Mammary epithelial cell (primary cell): ENCODE results near the gene ADARB2.
"Not testable (repeated sequence)": the region's sequence is repeated elsewhere in the genome, so short reads cannot be mapped to it uniquely, and the experiment has no call there.

Source experiments
- CTCF ChIP-seq, 2 donors: IDR thresholded peaks in 1 of 2; conservative IDR thresholded peaks in 1 of 2; 2 replicates each; pipeline ENCODE4 v1.5.1; 2011 to 2012; ENCODE audit warnings: inconsistent platforms in 2 of 2, low read length in 2 of 2, mild to moderate bottlenecking in 2 of 2, control low read depth in 1 of 2, low read depth in 1 of 2; ENCODE audit not compliant: insufficient read depth in 1 of 2; ENCODE audit errors: extremely low read depth in 1 of 2
- EZH2 ChIP-seq: IDR thresholded peaks from 2 replicates; pipeline ENCODE4 v1.6.1; 2012; ENCODE audit warnings: low read length, inconsistent platforms, borderline replicate concordance

DNA sequence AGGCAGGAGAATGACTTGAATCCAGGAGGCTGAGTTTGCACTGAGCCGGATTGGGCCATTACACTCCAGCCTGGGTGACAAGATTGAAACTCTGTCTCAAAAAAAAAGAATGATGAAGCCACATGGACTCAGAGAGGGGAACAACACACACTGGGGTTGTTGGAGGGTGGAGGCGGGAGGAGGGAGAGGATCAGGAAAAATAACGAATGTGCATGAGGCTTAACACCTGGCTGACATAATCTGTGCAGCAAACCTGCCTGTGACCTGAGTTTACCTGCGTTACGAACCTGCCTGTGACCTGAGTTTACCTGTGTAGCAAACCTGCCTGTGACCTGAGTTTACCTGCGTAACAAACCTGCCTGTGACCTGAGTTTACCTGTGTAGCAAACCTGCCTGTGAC, 277.7 kb downstream of the ADARB2 start:
- TF ChIP-seq CTCF (conservative IDR thresholded peaks at IDR 0.05 in 1 of 2, IDR thresholded peaks at IDR 0.05 in 1 of 2; ENCODE audit: extremely low read depth in 1 of 2, insufficient read depth in 1 of 2, low read depth in 1 of 2, low read length in 2 of 2); EZH2: not testable (repeated sequence)
